Measurements from ENCODE around the gene TBCD.
A peak's percentile ranks its signal among the peaks of the same experiment; 100 is the strongest.
"Not testable (repeated sequence)": the region's sequence is repeated elsewhere in the genome, so short reads cannot be mapped to it uniquely, and the experiment has no call there.

The TBCD gene

GRCh38 chr17:82753201-82753464 is 1.3 kb downstream of the TBCD start:
- peak overlapping the region; percentile 88 for H3K4me3 ChIP-seq (ENCODE audit: low read depth, low read length)
- DNase-seq (ENCODE audit: low read depth): no peak

- no peak for DNase-seq (ENCODE audit: low read depth)
- peak overlapping the region; percentile 15 for H3K4me3 ChIP-seq (ENCODE audit: low read depth, low read length)
These were observed 2.7 kb downstream of the TBCD start for GRCh38 chr17:82754297-82755208.

- DNase-seq (ENCODE audit: low read depth): no peak
- no peak overlapping the region for H3K4me3 ChIP-seq (ENCODE audit: low read depth, low read length)
These were observed 4.3 kb downstream of the TBCD start for GRCh38 chr17:82756166-82756565.

GRCh38 chr17:82765371-82765770 is 13.5 kb downstream of the TBCD start:
- no peak overlapping the region for H3K4me3 ChIP-seq (ENCODE audit: low read depth, low read length)
- DNase-seq (ENCODE audit: low read depth): no peak

GRCh38 chr17:82767041-82767754 is 15.3 kb downstream of the TBCD start:
- no peak for DNase-seq (ENCODE audit: low read depth)
- H3K4me3 ChIP-seq (ENCODE audit: low read depth, low read length): no peak overlapping the region

- no peak for DNase-seq (ENCODE audit: low read depth)
- no peak overlapping the region for H3K4me3 ChIP-seq (ENCODE audit: low read depth, low read length)
These were observed 17.2 kb downstream of the TBCD start for GRCh38 chr17:82769041-82769440.

- H3K4me3 ChIP-seq (ENCODE audit: low read depth, low read length): no peak overlapping the region
- no peak for DNase-seq (ENCODE audit: low read depth)
These were observed 20.2 kb downstream of the TBCD start for GRCh38 chr17:82772026-82772425.

- not testable (repeated sequence) for DNase-seq (ENCODE audit: low read depth)
These were observed 22.6 kb downstream of the TBCD start for GRCh38 chr17:82774456-82774855.

GRCh38 chr17:82775001-82775823 is 23.3 kb downstream of the TBCD start:
- H3K4me3 ChIP-seq (ENCODE audit: low read depth, low read length): no peak overlapping the region
- DNase-seq (ENCODE audit: low read depth): no peak

More at GRCh38 chr17:82774456-82774855, 22.6 kb downstream of the TBCD start:
- not testable (repeated sequence) for H3K4me3 ChIP-seq (ENCODE audit: low read depth, low read length)

- H3K4me3 ChIP-seq (ENCODE audit: low read depth, low read length): no peak overlapping the region
- DNase-seq (ENCODE audit: low read depth): no peak
These were observed 24.6 kb downstream of the TBCD start for GRCh38 chr17:82776454-82776853.

- DNase-seq (ENCODE audit: low read depth); H3K4me3 ChIP-seq (ENCODE audit: low read depth, low read length): not testable (repeated sequence)
These were observed 26.0 kb downstream of the TBCD start for GRCh38 chr17:82777778-82778375.

- no peak for DNase-seq (ENCODE audit: low read depth)
- no peak overlapping the region for H3K4me3 ChIP-seq (ENCODE audit: low read depth, low read length)
These were observed 27.7 kb downstream of the TBCD start for GRCh38 chr17:82779541-82779940.

GRCh38 chr17:82780195-82780594 is 28.3 kb downstream of the TBCD start:
- H3K4me3 ChIP-seq (ENCODE audit: low read depth, low read length): no peak overlapping the region
- no peak for DNase-seq (ENCODE audit: low read depth)

- no peak overlapping the region for H3K4me3 ChIP-seq (ENCODE audit: low read depth, low read length)
- DNase-seq (ENCODE audit: low read depth): no peak
These were observed 29.4 kb downstream of the TBCD start for GRCh38 chr17:82780971-82781893.

- H3K4me3 ChIP-seq (ENCODE audit: low read depth, low read length): no peak overlapping the region
- no peak for DNase-seq (ENCODE audit: low read depth)
These were observed 30.0 kb downstream of the TBCD start for GRCh38 chr17:82781894-82782274.

- DNase-seq (ENCODE audit: low read depth): no peak
- H3K4me3 ChIP-seq (ENCODE audit: low read depth, low read length): no peak overlapping the region
These were observed 30.9 kb downstream of the TBCD start for GRCh38 chr17:82782657-82783207.

GRCh38 chr17:82783498-82783897 is 31.6 kb downstream of the TBCD start:
- no peak for DNase-seq (ENCODE audit: low read depth)
- H3K4me3 ChIP-seq (ENCODE audit: low read depth, low read length): no peak overlapping the region

- H3K4me3 ChIP-seq (ENCODE audit: low read depth, low read length); DNase-seq (ENCODE audit: low read depth): not testable (repeated sequence)
These were observed 33.7 kb downstream of the TBCD start for GRCh38 chr17:82785581-82785980.
